ENCODE measurements around the gene IDH3G. TPM values are rescaled to one million over a fixed set of nuclear protein-coding genes. Genes with fewer than 3 reads are reported as not detected.

IDH3G gene
- total and polyA plus RNA-seq, 2 of the 8 experiments (the other 6 are each of a cell fraction or from before 2014, with no cell fraction given): 39.4 to 66.7 TPM

GRCh38 chrX:153744210-153745066 is 49.7 kb downstream of the IDH3G start:
- Histone ChIP-seq H2BK12ac (ENCODE audit: low read depth, low read length) (no peak overlapping the region), H4K5ac (ENCODE audit: insufficient read length, low read depth, low read length) (no peak overlapping the region), H3K9ac (replicated peaks in 1 of 4; ENCODE audit: extremely low read depth in 1 of 4, low read depth in 3 of 4, low read length in 3 of 4) (no peak overlapping the region), H4K20me1 (replicated peaks in 1 of 2; ENCODE audit: control insufficient read depth in 1 of 2, insufficient read depth in 2 of 2, low read length in 2 of 2) (no peaks in the 10 kb centered on the region), H2BK20ac (ENCODE audit: low read length) (no peak overlapping the region), H2AK5ac (ENCODE audit: low read depth, low read length) (no peak overlapping the region), H3K23ac (ENCODE audit: insufficient read length) (no peak overlapping the region), H3K4me1 (replicated peaks in 1 of 4; ENCODE audit: control insufficient read depth in 3 of 4, insufficient read depth in 4 of 4, low read length in 3 of 4) (peaks cover 0 to 3% (median 1%) of the 10 kb centered on the region in 4 experiments; a peak in 2 of 7 replicates), H2BK5ac (ENCODE audit: low read depth, low read length) (no peak overlapping the region), H3K79me2 (ENCODE audit: control insufficient read depth in 1 of 2, insufficient read depth in 2 of 2, low read length in 2 of 2) (no peaks in the 10 kb centered on the region), H4K91ac (replicated peaks; ENCODE audit: insufficient read length, low read length) (no peak overlapping the region), H3K27me3 (replicated peaks in 1 of 4; ENCODE audit: control insufficient read depth in 3 of 4, extremely low read depth in 1 of 4, insufficient read depth in 3 of 4, low read length in 3 of 4) (no peaks in the 10 kb centered on the region), H4K8ac (ENCODE audit: extremely low read depth, insufficient read depth, low read length) (no peak overlapping the region), H3K56ac (replicated peaks; ENCODE audit: insufficient read length, low read depth, low read length) (no peak overlapping the region), H2BK120ac (replicated peaks; ENCODE audit: low read depth, low read length) (no peak overlapping the region), H3K14ac (ENCODE audit: insufficient read length) (no peak overlapping the region), H3K4ac (replicated peaks; ENCODE audit: insufficient read length, low read depth, low read length) (no peak overlapping the region), H3K4me3 (ENCODE audit: extremely low read depth in 1 of 4, insufficient read depth in 2 of 4, low read depth in 3 of 4, low read length in 4 of 4) (peak overlapping the region; percentile 12 to 60 (median 40)), H3K9me3 (ENCODE audit: insufficient read depth in 2 of 2, low read depth in 1 of 2, low read length in 1 of 2) (no peaks in the 10 kb centered on the region), H3K27ac (ENCODE audit: low read depth, low read length) (no peak overlapping the region), H3K36me3 (ENCODE audit: control insufficient read depth in 2 of 4, insufficient read depth in 4 of 4, low read length in 3 of 4) (no peaks in the 10 kb centered on the region), H2BK15ac (ENCODE audit: low read length) (no peak overlapping the region), H3K79me1 (ENCODE audit: low read depth, low read length) (no peaks in the 10 kb centered on the region), H3K23me2 (ENCODE audit: low read depth, low read length) (no peaks in the 10 kb centered on the region), H2AFZ (ENCODE audit: low read length) (no peak overlapping the region), H3K18ac (ENCODE audit: extremely low read depth, low read length) (no peak overlapping the region; the same call in 1 of the 2 replicates), H3K4me2 (ENCODE audit: insufficient read depth in 1 of 2, low read depth in 2 of 2, low read length in 2 of 2) (peak overlapping the region; percentile 60 to 65)
- POLR2A ChIA-PET (ENCODE audit: partially characterized antibody): no interaction called here
- no peak for TF ChIP-seq SP2 (IDR thresholded peaks at IDR 0.05; ENCODE audit: low read length)
- TF ChIP-seq YY1 (IDR thresholded peaks at IDR 0.05; ENCODE audit: low read depth, low read length): peak; percentile 47; the same call in 1 of the 2 replicates
- TF ChIP-seq RAD21 (IDR thresholded peaks at IDR 0.05 in 1 of 2, conservative IDR thresholded peaks at IDR 0.05 in 1 of 2; ENCODE audit: low read depth in 2 of 2, low read length in 2 of 2): peak in 1 of 2 experiments; percentile 39; a peak in 1 of 4 replicates
- TF ChIP-seq CTCF (IDR thresholded peaks at IDR 0.05; ENCODE audit: control extremely low read depth in 1 of 3, insufficient read depth in 1 of 3, low read depth in 1 of 3, low read length in 3 of 3): peak in 2 of 3 experiments; percentile 42 to 61; a peak in 3 of 4 replicates
- no peak for FAIRE-seq
- CTCF ChIA-PET (ENCODE audit: partially characterized antibody): interaction anchor here (0.9 to 1.6 kb wide), 4 partner anchors 11 to 184 kb away, joined by 3 to 4 read pairs (median 4); no protein-coding TSS in a partner anchor
- DNase-seq (ENCODE audit: low read depth in 1 of 2, low spot score in 2 of 2): peak in 1 of 2 experiments; percentile 78
- WGBS, 2 experiments (ENCODE audit: extremely low coverage in 1 of 2, insufficient coverage in 1 of 2, insufficient read length in 1 of 2, insufficient replicate concordance in 2 of 2, low coverage in 1 of 2, low lambda C conversion rate in 2 of 2, missing lambda C conversion rate in 1 of 2): 42% methylated on average over 7 of the region's 38 CpGs; no CpG with 5 or more reads in 1 of the 2 experiments

Data from H1 (cell line).